Lower lobe of right lung (tissue), 2 donors: Measurements from ENCODE around the gene ITPKB. TPM values are rescaled to one million over a fixed set of nuclear protein-coding genes. Genes with fewer than 3 reads are reported as not detected.

ENCODE experiments used
- ATAC-seq, 2 donors: fragments of 200-7000 bp; cut with Tn5 transposase; one replicate each; pipeline ENCODE4 v1.9.1; 2020 to 2022; ENCODE audit warnings: mild to moderate bottlenecking in 2 of 2, moderate library complexity in 2 of 2
- DNase-seq: peaks from one replicate; pipeline ENCODE4 v3.0.0-alpha.2; 2020
- H3K27ac ChIP-seq: fragments of 200-600 bp; one replicate; pipeline ENCODE4 v1.8.0; 2022
- H3K27me3 ChIP-seq: fragments of 200-600 bp; one replicate; pipeline ENCODE4 v1.8.0; 2022; ENCODE audit warnings: low read depth
- H3K36me3 ChIP-seq: fragments of 200-600 bp; one replicate; pipeline ENCODE4 v1.8.0; 2022; ENCODE audit warnings: mild to moderate bottlenecking
- H3K4me1 ChIP-seq: fragments of 200-600 bp; one replicate; pipeline ENCODE4 v1.8.0; 2022
- H3K4me3 ChIP-seq: fragments of 200-600 bp; one replicate; pipeline ENCODE4 v1.8.0; 2022; ENCODE audit warnings: mild to moderate bottlenecking
- H3K9me3 ChIP-seq: fragments of 200-600 bp; one replicate; pipeline ENCODE4 v1.8.0; 2022
- CTCF ChIP-seq: fragments of 200-600 bp; IDR thresholded peaks from one replicate; pipeline ENCODE4 v1.8.0; 2022; ENCODE audit warnings: antibody characterized with exemption, mild to moderate bottlenecking
- intact Hi-C: fragments of 100-400 bp; cut with DNase I; formaldehyde crosslinking; loops from one replicate; pipeline ENCODE4 v1.11.0; 2022
- total RNA-seq: library from RNA; stranded (reverse); fragmentation: NEBNext Ultra II Directional; extraction: Animal tissue kit (Norgen Biotek cat#: 25700); gene quantifications from one replicate; pipeline ENCODE4 v1.2.1, GENCODE V29; 2021
- donor health status: DM: no; HTN: yes; CAD: no; lungs with severe emphysema.

The ITPKB gene
- total RNA-seq, 1 donor from 2014 or later: 42.3 TPM

- H3K27ac ChIP-seq: no peak overlapping the region
- ATAC-seq: no peak
- TF ChIP-seq CTCF: no peak
- H3K4me3 ChIP-seq: no peak overlapping the region
- H3K4me1 ChIP-seq: no peaks in the 10 kb centered on the region
- intact Hi-C loops: no loop called here
- no peaks in the 10 kb centered on the region for H3K36me3 ChIP-seq
- H3K9me3 ChIP-seq: no peaks in the 10 kb centered on the region
- DNase-seq: no peak
- H3K27me3 ChIP-seq: no peaks in the 10 kb centered on the region
These were observed 45.3 kb upstream of the ITPKB start for GRCh38 chr1:226784081-226785049.

- Histone ChIP-seq H3K27ac (no peak overlapping the region), H3K36me3 (no peaks in the 10 kb centered on the region), H3K4me1 (no peaks in the 10 kb centered on the region), H3K9me3 (no peaks in the 10 kb centered on the region), H3K4me3 (no peak overlapping the region), H3K27me3 (no peaks in the 10 kb centered on the region)
- intact Hi-C loops: no loop called here
- no peak for DNase-seq
- TF ChIP-seq CTCF: no peak
- ATAC-seq: no peak
These were observed 43.9 kb upstream of the ITPKB start for GRCh38 chr1:226782845-226783601.

GRCh38 chr1:226781937-226782609, 43.0 kb upstream of the ITPKB start:
- ATAC-seq (no peak), DNase-seq (no peak)
- no peaks in the 10 kb centered on the region for H3K4me1 ChIP-seq
- intact Hi-C loops: no loop called here
- H3K9me3 ChIP-seq: no peaks in the 10 kb centered on the region
- H3K27me3 ChIP-seq: no peaks in the 10 kb centered on the region
- TF ChIP-seq CTCF: no peak
- H3K36me3 ChIP-seq: no peaks in the 10 kb centered on the region
- no peak overlapping the region for H3K27ac ChIP-seq
- no peak overlapping the region for H3K4me3 ChIP-seq

- TF ChIP-seq CTCF: no peak
- Histone ChIP-seq H3K4me3 (no peak overlapping the region), H3K27ac (no peak overlapping the region), H3K36me3 (no peaks in the 10 kb centered on the region), H3K4me1 (no peaks in the 10 kb centered on the region), H3K9me3 (no peaks in the 10 kb centered on the region), H3K27me3 (no peaks in the 10 kb centered on the region)
- intact Hi-C loops: no loop called here
- no peak for DNase-seq
- ATAC-seq: no peak
These were observed 40.5 kb upstream of the ITPKB start for GRCh38 chr1:226779561-226779960.

- Histone ChIP-seq H3K27ac (no peak overlapping the region), H3K4me3 (no peak overlapping the region), H3K4me1 (no peaks in the 10 kb centered on the region), H3K36me3 (no peaks in the 10 kb centered on the region), H3K27me3 (no peaks in the 10 kb centered on the region), H3K9me3 (no peaks in the 10 kb centered on the region)
- intact Hi-C loops: no loop called here
- peak; percentile 56 to 57 for ATAC-seq
- TF ChIP-seq CTCF: no peak
- DNase-seq: no peak
These were observed 39.6 kb upstream of the ITPKB start for GRCh38 chr1:226778657-226779058.
